NCI-H345 treated with DMSO at 0.1 percent for 48 hours (cell line): Measurements from ENCODE around the gene TMEM107.

Experiments
- DNase-seq: peaks from one replicate; lab custom pipeline; 2025; ENCODE audit not compliant: unreplicated experiment; lab: John Stamatoyannopoulos, UW

The TMEM107 gene

DNA sequence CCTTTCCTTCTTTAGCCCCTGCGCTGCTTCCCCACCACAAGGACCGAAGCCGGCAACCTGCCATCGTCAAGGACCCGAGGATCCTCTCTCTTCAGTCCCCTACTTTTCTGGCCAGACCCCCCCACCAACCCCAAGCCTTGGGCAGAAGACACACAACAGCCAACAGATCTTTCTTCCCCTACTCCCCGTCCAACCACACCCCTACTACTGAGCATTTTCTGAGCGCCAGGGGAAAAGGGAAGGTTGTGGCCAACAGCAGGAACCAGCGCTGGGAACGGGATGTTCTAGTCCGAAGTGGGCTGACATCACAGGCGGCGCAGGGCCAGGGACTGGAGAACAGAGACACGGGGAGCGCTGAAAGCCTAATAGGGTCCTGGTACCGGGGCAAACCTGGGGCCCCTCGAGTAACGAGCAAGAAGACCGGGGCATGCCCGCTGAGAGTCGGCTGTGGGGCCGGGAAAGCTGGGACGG lies 24.5 kb downstream of the TMEM107 start:
- no peak for DNase-seq

DNA sequence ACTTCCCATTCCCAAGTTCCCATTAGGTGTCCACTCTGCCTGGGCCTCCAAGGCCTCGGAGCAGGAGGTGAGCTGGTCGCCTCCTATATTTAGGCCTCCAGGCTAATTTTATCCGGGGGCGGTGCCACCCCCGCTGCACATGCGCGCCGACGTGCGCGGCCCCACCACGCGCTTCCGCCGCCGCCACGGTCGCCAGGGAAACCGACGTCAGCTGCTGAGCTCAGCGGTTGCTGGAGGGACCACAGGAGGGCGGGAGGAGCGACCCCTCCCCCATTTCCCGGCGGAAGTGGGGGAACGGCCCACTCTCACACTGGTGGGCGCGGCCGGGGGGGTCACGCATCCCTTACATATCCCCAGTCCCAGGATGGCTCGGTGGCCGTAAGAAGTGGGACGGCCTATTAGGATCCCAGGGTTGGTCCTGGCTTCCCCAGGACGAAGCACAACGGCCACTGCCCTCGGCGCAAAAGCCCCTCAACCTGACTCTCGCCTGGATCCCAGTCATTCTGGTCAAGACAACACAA lies 25.0 kb downstream of the TMEM107 start:
- peak; percentile 46 for DNase-seq

GRCh38 chr17:8150194-8151119 lies 25.7 kb downstream of the TMEM107 start:
- DNase-seq: no peak

- DNase-seq: no peak
Observed at GRCh38 chr17:8149419-8150193, 26.6 kb downstream of the TMEM107 start.

GRCh38 chr17:8148560-8148959 lies 27.6 kb downstream of the TMEM107 start:
- no peak for DNase-seq

GRCh38 chr17:8147805-8148404 lies 28.3 kb downstream of the TMEM107 start:
- DNase-seq: no peak

DNA sequence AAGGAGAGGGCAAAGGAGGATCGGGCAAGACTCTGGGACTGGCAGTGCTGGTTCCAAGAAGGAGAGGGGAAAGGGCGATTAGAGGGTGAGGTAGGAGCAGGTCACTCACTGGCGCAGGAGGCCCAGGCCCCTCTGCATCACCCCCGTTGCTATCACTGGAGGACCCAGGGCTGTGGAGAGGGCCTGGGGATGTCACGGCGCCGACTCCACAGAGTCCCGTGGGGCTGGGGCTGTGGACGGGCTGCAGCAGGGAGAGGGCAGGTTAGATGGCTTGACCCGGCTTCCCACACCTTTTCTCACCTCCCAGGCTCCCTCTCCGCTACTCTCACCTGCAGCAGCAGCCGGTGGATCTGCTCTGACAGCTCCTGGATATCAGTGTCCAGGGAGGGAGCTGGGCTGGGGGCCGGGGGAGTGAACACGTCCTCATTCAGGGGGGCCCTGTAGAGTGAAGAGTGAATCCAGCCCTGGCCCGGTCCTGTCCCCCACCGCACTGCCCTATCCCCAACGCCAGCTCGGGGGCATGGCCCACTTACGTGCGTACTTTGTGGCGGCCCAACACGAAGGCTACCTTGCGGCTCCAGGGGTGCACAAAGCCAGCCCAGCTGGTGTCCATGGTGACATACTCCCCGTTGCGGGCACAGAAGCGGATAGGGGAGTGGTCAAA lies 28.9 kb downstream of the TMEM107 start:
- DNase-seq: no peak

DNA sequence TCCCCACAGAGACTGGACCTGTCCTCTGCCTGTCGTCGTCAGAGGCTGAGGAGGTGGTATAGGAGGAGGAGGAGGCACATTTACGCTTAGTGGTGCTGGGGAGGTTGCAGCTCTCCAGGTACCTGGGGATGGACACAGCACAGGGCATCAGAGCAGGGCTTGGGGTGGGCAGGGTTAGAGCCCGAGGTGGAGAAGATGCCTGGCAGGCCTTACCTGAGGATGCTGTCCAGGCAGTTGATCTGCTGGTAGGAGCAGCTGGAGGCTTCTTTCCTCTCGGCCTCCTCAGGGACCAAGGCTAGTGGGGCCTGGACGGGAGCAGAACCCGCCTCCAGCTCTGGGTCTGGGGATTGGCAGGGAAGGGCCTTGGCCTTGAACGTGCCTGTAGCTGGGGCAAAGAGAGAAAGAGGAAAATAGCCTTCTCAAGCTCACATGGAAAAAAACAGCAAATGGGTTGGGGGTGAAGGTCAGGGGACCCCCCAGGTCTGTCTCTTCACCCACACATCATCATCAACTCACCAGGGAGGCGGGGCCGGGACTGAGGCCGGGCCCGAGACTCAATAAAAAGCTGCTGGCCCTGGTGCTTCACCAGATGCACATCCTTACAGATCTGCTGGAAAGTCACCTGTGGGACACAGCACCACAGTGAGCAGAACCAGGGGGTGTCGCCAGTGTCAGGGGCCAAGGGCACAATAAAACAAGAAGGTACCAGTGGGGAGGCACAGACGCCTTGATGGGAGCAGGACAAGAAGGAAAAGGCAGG lies 29.6 kb downstream of the TMEM107 start:
- DNase-seq: no peak

DNA sequence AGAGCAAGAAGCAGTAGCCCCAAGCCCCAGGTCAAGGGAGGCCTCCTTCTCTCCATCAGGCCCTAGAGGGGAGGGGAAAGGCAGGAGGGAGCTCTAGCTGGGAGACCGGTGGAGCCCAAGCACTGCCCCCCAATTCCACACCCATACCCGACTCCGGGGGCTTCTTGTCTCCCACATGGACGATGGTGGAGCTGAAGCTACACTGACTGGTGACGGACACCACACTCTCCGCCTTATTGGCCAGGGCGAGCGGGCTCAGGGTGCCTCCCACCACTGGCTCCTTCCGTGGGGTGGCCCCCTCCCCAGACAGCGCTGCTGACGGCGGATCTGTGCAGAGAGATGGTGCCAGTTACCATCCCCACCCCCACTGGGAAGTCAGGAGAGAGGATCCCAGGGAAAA lies 30.4 kb downstream of the TMEM107 start:
- DNase-seq: no peak

DNA sequence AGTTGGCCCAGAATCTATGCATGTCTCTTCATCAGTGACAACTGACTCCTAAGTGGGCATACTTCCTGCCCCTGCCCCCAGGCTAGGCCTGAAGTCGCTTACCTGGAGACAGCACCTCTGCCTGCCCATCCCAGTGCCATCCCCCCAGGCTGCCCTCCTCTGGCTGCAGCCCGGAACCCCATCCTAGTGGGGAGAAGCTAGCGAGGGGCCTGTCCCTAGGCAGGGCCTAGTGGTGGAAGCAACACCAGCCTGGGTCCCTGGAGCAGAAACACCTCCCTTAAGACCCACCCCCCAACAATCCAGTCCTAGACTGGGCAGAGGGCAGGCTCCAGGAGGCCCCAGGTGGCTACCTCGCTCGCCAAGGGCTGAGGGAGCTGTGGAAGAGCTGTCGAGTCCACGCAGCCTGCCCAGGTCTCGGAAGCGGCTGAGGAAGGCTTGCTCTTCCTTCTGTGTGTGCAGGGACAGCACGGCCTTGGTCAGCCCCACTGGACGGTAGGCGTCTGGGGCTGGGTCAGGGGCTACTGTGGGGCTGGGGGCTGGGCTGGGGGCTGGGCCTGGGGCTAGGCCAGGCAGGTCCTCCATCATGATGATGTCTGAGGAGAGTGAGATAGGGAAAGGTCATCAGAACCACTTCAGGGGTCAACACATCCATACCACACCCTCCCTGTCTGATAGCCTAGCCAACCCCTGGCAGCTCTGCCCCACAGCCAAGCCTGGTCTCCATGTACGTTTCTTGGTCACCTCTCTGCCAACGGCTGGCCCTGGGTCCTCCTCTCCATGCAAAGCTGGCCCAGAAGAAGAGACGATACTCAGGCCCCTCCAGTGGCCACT lies 31.6 kb downstream of the TMEM107 start:
- no peak for DNase-seq

DNA sequence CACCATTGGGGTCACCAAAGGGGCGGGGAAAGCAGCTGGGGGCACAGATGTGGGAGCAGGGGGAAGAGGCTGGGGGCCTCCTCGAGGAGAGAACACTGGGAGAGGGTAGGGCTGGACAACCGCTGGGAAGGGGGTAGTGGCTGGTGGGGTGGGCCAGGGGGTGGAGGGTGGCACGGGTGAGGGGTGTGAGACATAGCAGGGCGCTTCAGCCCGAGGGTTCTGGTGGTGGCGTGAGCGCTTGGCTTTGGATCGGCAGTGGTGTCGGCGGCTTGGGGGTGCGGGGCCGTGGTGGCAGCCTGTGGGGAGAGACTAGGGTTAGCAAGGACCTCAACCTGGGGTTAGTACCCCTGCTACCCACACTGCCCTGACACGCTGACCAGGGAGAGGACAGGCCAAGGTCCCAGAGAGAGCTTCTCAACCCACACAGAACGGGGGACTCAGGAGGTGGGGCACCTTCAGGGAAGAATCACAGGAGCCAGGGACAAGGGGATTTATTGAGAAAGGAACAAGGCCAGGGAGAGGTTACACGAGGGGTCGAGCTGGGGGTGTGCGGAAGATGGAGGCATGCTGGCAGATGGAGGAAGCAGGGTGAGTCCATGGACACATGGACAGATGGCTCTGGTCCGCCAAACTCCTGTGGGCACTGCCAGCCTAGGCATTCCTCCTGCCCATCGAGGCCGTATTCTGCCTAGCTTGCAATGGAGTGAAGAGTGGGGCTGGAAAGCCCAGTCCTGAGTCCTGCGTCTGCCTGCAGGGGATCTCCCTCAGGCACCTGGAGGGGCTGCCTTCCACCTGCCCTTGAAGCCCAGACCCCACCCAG lies 32.4 kb downstream of the TMEM107 start:
- no peak for DNase-seq

- DNase-seq: no peak
Observed at GRCh38 chr17:8142887-8143580, 33.1 kb downstream of the TMEM107 start.

- no peak for DNase-seq
Observed at GRCh38 chr17:8142158-8142886, 33.9 kb downstream of the TMEM107 start.

GRCh38 chr17:8141741-8142140 lies 34.4 kb downstream of the TMEM107 start:
- no peak for DNase-seq

GRCh38 chr17:8141045-8141444 lies 35.1 kb downstream of the TMEM107 start:
- no peak for DNase-seq

GRCh38 chr17:8140065-8141029 lies 35.8 kb downstream of the TMEM107 start:
- no peak for DNase-seq
